Gastrocnemius medialis (tissue), 4 donors: ENCODE measurements around the gene SEMA3D.
"Not testable (repeated sequence)": the region's sequence is repeated elsewhere in the genome, so short reads cannot be mapped to it uniquely, and the experiment has no call there.

Source experiments
- POLR2A ChIP-seq, 2 donors: fragments of 450-650 bp; IDR thresholded peaks; one replicate each; pipeline ENCODE4 v1.6.1; 2017; ENCODE audit warnings: antibody characterized with exemption in 2 of 2, mild to moderate bottlenecking in 2 of 2, moderate library complexity in 2 of 2
- TF ChIP-seq, protein P1 (sequence below), 5 experiments: fragments of 450-650 bp in 3 of 5; fragments of 200-600 bp in 2 of 5; sonication (generic) in 2 of 5; IDR thresholded peaks in 4 of 5; conservative IDR thresholded peaks in 1 of 5; 1 replicate in 4 of 5; 2 replicates in 1 of 5; pipeline ENCODE4 v1.5.1; 2016 to 2019; ENCODE audit warnings: antibody characterized with exemption in 5 of 5, mild to moderate bottlenecking in 3 of 5, moderate library complexity in 3 of 5

GRCh38 chr7:84992954-84993353 lies 193.9 kb downstream of the SEMA3D start:
- not testable (repeated sequence) for TF ChIP-seq POLR2A (IDR thresholded peaks at IDR 0.05)
- TF ChIP-seq, protein P1, sequence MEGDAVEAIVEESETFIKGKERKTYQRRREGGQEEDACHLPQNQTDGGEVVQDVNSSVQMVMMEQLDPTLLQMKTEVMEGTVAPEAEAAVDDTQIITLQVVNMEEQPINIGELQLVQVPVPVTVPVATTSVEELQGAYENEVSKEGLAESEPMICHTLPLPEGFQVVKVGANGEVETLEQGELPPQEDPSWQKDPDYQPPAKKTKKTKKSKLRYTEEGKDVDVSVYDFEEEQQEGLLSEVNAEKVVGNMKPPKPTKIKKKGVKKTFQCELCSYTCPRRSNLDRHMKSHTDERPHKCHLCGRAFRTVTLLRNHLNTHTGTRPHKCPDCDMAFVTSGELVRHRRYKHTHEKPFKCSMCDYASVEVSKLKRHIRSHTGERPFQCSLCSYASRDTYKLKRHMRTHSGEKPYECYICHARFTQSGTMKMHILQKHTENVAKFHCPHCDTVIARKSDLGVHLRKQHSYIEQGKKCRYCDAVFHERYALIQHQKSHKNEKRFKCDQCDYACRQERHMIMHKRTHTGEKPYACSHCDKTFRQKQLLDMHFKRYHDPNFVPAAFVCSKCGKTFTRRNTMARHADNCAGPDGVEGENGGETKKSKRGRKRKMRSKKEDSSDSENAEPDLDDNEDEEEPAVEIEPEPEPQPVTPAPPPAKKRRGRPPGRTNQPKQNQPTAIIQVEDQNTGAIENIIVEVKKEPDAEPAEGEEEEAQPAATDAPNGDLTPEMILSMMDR (IDR thresholded peaks at IDR 0.05 in 4 of 5, conservative IDR thresholded peaks at IDR 0.05 in 1 of 5): not testable (repeated sequence)
